HT1080 (cell line): Measurements from ENCODE around the gene ADAMTS17. TPM values are rescaled to one million over a fixed set of nuclear protein-coding genes. Genes with fewer than 3 reads are reported as not detected.
"Not testable (repeated sequence)": the region's sequence is repeated elsewhere in the genome, so short reads cannot be mapped to it uniquely, and the experiment has no call there.

Source experiments
- DNase-seq: peaks from one replicate; pipeline ENCODE4 v3.0.0-alpha.2; 2015; ENCODE audit warnings: low read depth
- total RNA-seq: library from RNA; depleted of rRNA; stranded (reverse); fragments of >200 nt; shearing (Covaris generic); gene quantifications from 2 replicates; pipeline ENCODE4 v1.2.3, GENCODE V29; 2014

The ADAMTS17 gene
- total RNA-seq, 1 experiment from 2014 or later, result 0.05 TPM

DNA sequence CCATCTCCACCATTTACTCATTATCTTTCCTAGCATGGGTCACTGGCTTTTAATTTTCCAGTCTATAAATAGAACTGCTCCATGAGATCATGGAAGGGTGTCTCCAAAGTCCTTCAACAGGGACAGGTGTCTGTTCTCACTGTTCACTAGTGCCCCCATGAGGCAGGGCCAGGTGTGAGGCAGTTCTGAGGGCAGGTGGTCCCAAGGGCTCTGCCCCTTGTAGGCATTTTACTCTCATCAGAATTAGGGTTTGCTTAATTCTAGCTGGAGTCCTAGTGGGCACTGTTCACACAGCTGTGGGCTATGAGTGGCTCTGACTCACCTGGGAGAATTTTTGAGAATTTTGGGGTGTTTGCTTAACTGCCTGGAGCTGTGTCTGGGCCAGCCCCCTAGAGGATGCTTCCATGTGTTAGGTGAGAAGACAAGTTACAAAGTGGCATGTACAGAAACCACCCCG is 360.6 kb downstream of the ADAMTS17 start:
- peak; percentile 13 for DNase-seq

- no peak for DNase-seq
Measured at GRCh38 chr15:99980752-99981151, 361.0 kb downstream of the ADAMTS17 start.

DNA sequence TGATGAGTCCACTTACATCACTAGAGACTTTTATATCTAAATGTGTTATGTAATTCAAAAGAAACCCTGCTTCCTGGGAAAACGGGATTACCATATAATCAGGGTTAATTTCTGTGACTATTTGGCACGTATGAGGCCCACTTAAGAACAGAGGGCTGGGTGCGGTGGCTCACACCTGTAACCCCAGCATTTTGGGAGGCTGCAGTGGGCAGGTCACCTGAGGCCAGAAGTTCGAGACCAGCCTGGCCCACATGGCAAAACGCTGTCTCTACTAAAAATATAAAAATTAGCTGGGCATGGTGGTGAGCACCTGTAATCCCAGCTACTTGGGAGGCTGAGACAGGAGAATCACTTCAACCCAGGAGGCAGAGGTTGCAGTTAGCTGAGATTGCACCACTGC is 361.9 kb downstream of the ADAMTS17 start:
- DNase-seq, result not testable (repeated sequence)

- no peak for DNase-seq
Measured at GRCh38 chr15:99979371-99979770, 362.4 kb downstream of the ADAMTS17 start.

GRCh38 chr15:99978426-99978825 is 363.3 kb downstream of the ADAMTS17 start:
- no peak for DNase-seq

GRCh38 chr15:99977929-99978328 is 363.8 kb downstream of the ADAMTS17 start:
- DNase-seq, result no peak

DNA sequence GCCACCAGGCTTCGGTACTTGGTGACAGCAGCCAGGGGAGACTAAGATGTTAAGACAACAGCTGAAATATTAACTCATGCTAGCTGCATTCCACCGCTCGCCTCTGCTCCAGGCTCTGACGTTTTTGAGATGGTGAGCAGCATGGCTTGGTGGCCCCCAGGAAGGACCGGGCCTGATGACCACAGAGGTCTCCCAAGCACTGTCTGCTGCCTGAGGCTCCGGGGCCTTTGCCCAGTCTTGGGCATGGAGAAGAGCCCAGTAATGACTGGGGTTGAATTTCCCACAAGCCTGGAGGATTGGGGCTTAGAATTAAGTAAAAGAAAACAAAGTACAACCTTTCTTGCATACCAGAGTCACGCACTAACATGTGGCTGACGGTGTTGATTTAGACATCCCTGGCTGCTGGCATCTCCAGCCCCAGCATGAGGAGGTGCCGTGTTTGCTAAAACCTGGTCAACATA is 364.9 kb downstream of the ADAMTS17 start:
- no peak for DNase-seq

DNA sequence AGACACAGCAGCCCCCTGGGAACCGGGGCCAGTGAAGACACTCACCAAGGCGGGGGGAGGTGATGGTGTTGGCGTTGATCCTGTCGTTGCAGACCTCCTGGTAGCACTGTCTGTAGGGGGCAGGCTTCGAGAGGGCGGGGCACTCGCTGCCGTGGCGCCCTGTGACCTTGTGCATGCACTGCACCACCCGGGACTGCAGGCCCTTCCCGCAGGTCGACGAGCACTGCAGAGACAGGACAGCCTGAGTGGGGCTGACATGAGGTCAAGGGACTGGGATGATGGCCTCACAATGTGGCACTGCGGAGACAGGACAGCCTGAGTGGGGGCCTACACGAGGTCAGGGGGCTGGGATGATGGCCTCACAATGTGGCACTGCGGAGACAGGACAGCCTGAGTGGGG is 365.8 kb downstream of the ADAMTS17 start:
- no peak for DNase-seq

GRCh38 chr15:99974246-99974645 is 367.5 kb downstream of the ADAMTS17 start:
- no peak for DNase-seq

GRCh38 chr15:99973351-99973750 is 368.4 kb downstream of the ADAMTS17 start:
- DNase-seq, result no peak

DNA sequence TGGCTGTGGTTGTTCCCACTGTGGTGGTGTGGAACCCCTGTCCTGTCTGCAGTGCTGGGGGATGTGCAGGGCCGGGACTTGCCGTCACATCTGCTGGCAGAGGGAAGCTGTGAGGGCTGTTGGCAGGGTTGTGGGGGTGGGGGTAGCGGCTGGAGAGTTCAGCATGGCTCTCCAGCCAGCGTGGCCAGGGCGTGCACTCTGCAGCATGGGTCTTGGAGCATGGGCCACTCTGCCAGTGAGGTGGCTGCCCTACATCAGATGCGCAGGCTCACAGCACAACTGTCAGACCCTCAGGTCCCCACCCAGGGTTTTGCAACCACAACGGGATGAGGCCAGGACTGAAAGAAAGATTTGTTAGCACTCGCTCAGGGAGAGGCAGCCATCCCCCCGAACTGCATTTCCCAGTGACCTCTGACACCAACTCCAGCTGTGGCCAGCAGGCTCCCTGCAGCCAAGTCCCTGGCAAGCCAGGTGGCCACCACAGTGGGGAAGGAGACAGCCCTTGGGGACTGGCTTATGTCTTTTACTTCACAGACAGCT is 370.8 kb downstream of the ADAMTS17 start:
- DNase-seq, result no peak

DNA sequence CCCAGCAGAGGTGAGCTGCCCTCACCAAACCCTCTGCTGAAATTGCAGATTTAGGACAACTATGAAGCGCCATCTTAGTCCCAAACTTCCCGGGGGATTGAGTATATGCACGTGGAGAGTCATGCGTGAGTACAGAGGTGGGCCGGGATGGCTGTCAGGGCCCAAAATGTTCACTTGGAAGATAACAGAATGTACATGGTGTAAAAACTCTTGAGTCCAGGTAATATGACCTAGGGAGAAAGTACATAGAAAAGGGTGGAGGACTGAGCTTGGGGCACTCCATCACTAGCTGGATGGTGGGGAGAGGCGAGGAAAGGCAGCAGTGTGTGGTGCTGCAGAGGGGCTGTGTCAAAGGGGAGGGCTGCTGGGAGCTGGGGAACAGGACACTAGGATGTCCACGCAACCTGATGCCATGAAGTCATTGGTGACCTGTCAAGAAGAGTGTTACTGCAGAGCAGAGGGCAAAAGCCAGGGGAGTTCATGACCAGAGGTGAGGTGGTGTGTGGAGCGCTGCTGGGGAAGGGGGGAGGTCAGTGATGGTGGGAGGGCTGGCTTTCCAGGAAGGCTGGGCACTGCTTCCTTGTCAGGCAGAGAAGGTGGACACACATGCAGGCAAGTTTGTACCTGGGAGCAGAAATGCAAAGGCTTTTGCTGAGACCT is 372.4 kb downstream of the ADAMTS17 start:
- no peak for DNase-seq

DNA sequence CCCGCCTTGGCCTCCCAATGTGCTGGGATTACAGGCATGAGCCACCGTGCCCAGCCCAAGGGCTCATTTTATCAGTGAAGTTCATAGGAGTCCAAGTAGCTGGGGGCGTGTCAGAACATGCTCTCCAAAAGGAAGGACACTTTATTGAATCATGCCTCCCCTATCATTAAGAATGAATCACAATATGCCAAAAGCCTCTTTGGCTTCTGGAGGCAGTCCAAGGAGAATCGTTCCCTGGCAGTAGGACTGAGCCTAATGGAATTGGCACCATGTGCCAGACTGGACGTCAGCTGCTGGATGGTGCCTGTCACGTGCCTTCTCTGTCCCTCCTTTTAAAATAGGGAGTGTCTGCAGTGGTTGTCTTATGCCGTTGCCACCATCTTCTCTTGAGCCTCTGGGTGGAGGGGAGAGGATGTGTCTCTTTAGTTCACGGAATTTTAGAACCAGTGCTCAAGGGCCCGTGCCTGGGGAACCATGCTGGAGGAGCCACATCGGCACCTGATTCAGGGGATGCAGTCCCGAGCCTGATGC is 373.9 kb downstream of the ADAMTS17 start:
- DNase-seq, result peak; percentile 75

GRCh38 chr15:99966815-99967214 is 375.0 kb downstream of the ADAMTS17 start:
- DNase-seq, result no peak

DNA sequence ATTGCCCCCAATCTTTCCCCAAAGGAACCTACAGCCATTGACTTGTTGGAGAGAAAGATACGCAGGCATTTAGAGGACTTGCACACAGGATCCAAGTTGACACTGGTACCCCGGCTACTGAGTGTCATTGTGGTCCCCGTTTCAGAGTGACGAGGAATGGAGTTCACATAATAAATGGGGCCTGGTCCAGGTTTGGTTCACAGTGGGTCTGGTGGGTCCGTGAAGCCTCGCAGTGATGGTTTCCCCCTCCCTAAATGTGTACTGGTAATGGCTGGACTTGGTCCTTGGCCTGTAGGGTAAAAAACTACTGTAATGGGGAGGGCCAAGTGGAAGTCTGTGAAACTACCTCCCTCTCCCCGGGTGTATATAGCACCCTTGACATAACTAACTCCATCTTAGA is 376.4 kb downstream of the ADAMTS17 start:
- no peak for DNase-seq

DNA sequence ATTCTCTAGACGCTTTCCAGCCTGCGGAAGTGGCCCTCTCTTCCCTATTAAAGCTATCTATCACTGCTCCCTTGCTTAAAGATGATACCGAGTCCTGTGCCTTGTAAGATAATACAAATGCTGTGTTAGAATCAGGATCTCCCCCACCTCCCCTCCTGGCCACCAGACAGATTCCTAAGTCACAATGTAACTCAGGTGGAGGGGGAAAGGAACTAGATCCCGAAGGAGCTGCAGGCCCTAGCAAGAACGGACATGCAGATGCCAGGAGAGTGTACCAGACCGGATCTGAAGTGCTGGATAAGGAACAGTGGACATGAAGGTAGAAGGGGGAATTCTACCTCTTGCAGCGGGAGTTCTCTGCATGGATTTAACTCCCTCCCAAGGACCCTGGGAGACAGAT is 377.8 kb downstream of the ADAMTS17 start:
- no peak for DNase-seq

- DNase-seq, result peak; percentile 30
Measured at GRCh38 chr15:99963096-99963825, 378.5 kb downstream of the ADAMTS17 start.

- no peak for DNase-seq
Measured at GRCh38 chr15:99962006-99962561, 379.7 kb downstream of the ADAMTS17 start.

DNA sequence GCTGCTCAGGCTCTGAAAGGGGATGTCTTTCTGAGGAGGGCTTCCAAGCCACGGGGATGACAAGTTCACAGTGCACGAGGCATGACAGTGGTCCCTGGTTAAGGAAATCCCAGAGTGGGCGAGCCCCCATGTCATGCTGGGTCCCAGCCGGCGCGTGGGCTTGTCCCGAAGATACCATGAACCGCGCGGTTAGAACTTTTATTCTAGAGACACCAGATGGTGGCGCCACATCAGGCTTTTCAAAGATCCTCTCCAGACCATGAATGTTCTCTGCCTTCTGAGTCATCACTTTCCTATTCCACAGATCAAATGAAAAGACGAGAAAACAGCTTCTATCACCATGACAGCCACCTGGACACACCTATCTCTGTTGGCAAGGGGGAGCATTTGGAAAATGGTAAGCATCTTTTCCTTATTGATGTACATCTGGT is 380.7 kb downstream of the ADAMTS17 start:
- peak; percentile 48 for DNase-seq

- DNase-seq, result no peak
Measured at GRCh38 chr15:99959326-99959725, 382.4 kb downstream of the ADAMTS17 start.

- DNase-seq, result no peak
Measured at GRCh38 chr15:99958426-99959097, 383.2 kb downstream of the ADAMTS17 start.
